22Rv1 (cell line): ENCODE results near the gene MAGI1.

Experiments
- H3K27ac ChIP-seq: fragments of 450-650 bp; 2 replicates; pipeline ENCODE4 v1.5.1; 2017
- ZFX ChIP-seq: fragments of 450-650 bp; IDR thresholded peaks from 2 replicates; pipeline ENCODE4 v1.6.1; 2017; ENCODE audit warnings: antibody characterized with exemption, borderline replicate concordance
- TF ChIP-seq, protein P1 (sequence below): fragments of 450-650 bp; IDR thresholded peaks from 2 replicates; pipeline ENCODE4 v1.5.1; 2017; ENCODE audit warnings: mild to moderate bottlenecking

Gene MAGI1

DNA sequence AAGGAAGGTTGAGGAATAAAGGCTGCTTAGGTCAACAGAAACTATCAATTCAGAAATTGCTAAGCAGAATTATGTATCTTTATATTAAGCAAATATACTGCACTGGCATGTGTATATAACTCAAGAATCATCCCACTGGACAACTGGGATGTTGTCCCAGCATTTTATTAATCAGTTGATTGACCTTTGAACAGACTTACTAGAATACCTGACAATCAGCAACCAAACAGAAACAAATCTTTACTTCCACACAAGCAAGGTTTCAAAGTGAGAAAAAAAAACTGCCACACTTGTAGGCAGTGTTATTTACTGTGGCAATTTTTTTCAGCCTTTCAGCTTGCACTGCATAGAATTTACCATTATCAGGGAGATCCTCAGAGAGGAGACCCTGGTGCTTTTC, 218.8 kb downstream of the MAGI1 start:
- no peak for TF ChIP-seq ZFX
- TF ChIP-seq, protein P1, sequence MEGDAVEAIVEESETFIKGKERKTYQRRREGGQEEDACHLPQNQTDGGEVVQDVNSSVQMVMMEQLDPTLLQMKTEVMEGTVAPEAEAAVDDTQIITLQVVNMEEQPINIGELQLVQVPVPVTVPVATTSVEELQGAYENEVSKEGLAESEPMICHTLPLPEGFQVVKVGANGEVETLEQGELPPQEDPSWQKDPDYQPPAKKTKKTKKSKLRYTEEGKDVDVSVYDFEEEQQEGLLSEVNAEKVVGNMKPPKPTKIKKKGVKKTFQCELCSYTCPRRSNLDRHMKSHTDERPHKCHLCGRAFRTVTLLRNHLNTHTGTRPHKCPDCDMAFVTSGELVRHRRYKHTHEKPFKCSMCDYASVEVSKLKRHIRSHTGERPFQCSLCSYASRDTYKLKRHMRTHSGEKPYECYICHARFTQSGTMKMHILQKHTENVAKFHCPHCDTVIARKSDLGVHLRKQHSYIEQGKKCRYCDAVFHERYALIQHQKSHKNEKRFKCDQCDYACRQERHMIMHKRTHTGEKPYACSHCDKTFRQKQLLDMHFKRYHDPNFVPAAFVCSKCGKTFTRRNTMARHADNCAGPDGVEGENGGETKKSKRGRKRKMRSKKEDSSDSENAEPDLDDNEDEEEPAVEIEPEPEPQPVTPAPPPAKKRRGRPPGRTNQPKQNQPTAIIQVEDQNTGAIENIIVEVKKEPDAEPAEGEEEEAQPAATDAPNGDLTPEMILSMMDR, result no peak

DNA sequence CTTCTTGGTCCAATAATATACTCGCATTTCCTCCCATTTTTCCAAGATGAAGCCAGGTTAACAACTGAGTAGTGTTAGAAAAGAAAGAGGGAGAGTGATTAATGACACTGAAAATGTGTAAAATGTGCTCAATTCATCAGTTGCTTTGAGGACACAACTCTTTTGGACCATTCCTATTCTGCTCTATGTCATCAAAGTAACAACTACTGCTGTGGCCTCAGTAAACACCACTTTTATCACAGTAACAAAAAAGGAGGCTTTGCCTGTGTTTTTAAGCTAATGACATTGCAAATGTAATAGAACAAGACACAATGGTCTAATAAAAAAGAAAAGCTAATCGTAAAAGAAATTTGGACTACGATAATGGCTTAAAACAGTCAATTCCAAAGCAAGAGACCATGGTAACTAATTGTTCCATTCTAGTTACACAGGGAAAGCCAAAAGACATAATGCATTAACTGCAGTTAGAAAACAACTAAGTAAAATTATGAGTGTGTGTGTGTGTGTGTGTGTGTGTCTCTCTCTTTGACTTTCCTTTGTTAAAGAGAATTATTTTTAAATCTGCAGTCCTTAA, 221.1 kb downstream of the MAGI1 start:
- no peak overlapping the region for H3K27ac ChIP-seq
- TF ChIP-seq ZFX, result no peak
- TF ChIP-seq, protein P1, result no peak

More for the DNA sequence above, 218.8 kb downstream of the MAGI1 start:
- no peak overlapping the region for H3K27ac ChIP-seq

DNA sequence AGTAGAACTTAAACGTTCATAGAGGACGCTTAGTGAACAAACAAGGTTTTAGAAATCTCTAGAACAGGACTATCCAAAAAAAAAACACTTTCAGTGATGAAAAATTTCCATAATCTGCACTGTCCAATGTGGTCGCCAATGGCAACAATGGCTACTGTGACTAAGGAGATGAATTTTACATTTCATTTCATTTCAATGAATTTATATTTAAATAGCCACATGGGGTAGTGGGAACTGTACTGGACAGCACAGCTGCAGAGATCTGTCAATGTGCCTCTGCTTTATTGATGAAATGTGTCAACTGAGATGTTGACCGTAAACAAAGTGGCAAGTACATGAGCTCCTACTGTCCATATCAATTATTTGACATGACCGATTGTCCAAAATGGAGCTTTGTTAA, 222.5 kb downstream of the MAGI1 start:
- TF ChIP-seq ZFX, result no peak
- TF ChIP-seq, protein P1, result no peak
- no peak overlapping the region for H3K27ac ChIP-seq

DNA sequence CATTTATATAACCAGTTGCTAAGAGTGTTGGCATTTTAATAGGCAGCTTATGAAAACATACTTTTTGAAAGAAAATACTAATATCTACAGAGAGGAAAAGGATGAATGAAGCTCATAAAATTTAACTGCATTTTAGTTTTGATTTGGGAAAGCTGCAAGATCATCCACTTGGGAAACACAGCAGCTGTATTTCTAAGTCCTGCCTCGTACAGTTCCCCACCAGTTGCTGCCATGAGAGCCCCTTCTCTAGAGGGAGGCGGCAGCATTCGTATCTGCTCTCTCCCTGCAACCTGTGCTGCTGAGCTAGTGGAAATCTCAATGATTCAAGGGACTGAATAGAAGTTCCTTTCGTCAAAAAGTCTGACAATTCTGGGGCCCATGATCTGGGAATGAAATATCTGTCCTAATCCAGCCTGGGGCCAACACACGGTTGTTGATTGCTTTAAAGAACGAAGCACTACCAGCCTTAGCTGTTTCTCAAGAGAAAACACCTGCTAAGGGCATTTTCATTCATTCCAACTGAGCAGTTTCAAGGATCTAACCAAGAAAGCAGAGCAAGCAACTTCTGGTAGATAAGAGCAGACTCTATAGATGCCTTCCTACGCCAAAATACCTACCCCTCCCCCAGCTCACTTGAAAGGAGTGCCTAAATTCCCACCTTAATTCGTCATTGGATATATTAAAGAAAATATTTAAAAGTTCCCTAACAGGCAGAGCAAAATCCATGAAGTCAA, 223.7 kb downstream of the MAGI1 start:
- H3K27ac ChIP-seq, result no peak overlapping the region
- no peak for TF ChIP-seq ZFX

DNA sequence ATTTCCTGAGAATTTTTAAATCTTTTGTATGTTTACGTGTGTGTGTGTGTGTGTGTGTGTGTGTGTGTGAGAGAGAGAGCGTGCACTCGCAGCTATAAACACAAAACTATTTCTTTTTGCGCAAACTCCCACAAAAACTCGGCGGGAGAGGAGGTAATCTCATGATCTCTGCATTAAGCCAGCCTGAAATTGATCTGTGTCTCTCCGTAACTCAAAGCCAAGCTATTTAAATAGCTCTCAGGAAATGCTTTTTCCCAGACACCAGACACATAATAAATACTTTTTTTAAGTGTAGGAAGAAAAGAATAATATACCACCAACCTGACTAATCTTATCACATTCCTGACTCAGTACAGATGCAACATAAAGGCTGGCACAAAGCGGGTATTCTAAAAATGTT, 226.8 kb downstream of the MAGI1 start:
- TF ChIP-seq, protein P1, result no peak
- no peak for TF ChIP-seq ZFX
- no peak overlapping the region for H3K27ac ChIP-seq

DNA sequence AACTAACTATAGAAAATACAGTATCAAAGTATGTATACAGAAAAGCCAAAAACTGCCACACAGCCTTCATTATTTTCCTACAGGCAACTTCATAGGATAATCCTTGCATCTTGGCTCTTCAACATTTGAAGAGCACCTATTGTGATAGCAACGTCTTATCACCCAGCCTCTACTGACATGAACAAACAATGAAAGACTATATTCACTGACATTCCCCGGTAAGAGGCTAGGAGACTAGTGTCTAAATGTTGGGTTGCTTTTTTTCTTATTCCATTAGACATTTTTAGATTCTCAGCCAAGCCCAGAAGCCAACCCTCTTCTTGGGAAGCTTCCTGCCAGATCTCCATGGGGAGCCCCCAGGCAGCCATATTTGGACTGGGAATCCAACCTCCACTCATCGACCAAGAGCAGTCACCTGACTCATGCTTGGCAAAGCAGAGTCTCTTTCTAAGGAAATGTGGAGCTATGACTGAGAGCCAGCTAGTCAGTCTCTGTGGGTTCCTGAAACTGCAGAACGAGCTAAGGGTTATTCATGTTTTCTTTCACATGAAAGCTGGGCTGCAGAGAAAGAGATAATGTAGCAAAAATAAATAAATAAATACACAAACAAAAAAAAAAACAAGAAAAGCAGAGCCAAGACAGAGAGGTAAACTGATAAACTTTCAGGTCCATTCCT, 227.5 kb downstream of the MAGI1 start:
- TF ChIP-seq, protein P1, result no peak
- no peak for TF ChIP-seq ZFX
- no peak overlapping the region for H3K27ac ChIP-seq

DNA sequence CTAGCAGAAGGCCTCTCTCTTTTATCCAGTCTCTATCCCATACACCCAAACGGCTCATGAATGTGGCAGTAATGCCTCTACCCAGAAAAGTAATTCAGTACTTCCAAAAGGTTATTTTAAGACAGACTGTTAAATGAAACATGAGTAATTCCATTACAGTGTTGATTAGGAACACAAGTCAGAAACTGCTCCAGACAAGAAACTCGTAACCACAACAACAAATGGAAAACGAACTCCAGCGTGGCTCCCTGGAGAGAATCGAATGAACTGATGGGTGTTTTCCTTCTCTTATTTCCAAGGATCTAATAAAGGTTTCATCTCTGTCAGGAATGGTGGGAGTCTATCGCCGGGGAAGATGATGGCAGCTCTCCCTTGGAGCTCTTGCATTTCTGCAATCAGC, 228.4 kb downstream of the MAGI1 start:
- H3K27ac ChIP-seq, result no peak overlapping the region
- TF ChIP-seq, protein P1, result no peak
- no peak for TF ChIP-seq ZFX
